MM.1S (cell line): ENCODE data around the gene P4HA3.

Source experiments
- CTCF ChIP-seq: fragments of 300-600 bp; sonication (generic); IDR thresholded peaks from 2 replicates; pipeline ENCODE4 v1.5.1; 2016; ENCODE audit warnings: antibody characterized with exemption, low read length, mixed read lengths
- EZH2 ChIP-seq: fragments of 300-600 bp; sonication (generic); optimal IDR thresholded peaks from 2 replicates; pipeline ENCODE3; 2017; ENCODE audit warnings: low read depth, mild to moderate bottlenecking, antibody characterized with exemption, low read length, mixed read lengths
- EZH2phosphoT487 ChIP-seq: fragments of 300-600 bp; sonication (generic); IDR thresholded peaks from 2 replicates; pipeline ENCODE4 v1.6.1; 2018; ENCODE audit warnings: antibody characterized with exemption, low read length

DNA sequence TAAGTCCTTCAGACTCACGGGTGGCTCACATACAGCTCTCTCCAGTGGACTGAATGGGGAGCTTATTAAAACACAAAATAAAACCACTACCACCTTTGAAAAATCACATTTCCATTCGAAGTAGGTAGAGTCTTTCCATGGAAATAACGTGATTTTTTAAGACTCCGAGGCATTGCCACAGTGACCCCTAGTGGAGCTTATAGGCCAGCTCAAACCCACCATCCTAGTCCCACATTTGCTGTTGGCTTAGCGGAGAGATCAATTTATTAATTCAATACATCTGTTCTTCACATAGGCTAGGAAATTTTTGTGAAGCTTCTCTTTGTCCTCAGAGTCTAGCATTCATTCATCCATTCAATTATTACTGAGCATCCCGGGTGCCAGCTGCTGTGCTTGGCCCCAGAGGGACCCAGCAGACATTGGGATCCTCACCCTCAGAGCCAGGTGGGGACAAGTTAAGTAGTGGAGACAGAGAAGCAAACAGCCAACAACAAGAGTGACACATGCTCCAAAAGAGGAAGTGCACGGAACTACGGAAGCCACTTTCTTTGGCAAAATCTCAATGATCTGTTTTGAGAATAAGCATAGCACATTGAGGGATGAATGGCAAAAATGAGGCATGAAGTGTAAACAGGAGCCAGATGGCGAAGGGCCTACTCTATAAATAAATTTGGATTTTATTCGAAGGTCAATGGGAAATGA lies 10.2 kb upstream of the P4HA3 start:
- TF ChIP-seq CTCF: peak; percentile 75
- no peak for TF ChIP-seq EZH2
- no peak for TF ChIP-seq EZH2phosphoT487
